ENCODE data around the gene NFIA.

NFIA gene

DNA sequence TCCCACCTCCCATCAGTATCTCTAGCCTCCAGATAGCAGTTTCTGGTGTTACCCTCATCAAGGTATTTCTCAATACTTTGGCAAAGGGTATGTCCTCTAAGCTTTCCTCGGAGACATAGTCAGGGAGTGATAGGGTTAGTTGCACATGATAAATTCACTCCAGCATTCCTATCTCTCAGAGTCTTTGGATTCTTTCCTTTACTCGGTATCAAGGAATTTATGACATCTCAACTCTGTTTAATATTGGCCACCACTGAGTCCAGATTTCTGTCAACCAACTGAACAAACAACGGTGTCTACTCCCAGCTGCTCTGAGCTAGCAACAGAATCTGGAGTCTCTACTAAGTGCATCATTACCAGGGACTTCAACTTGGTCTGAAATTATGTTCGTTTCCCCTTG, 409.1 kb downstream of the NFIA start:
- Mint-ChIP-seq H3K4me3 (no peak overlapping the region), H3K27ac (no peak overlapping the region), H3K9me3 (no peaks in the 10 kb centered on the region), H3K4me1 (ENCODE audit: low read depth in 2 of 2) (no peaks in the 10 kb centered on the region), H3K27me3 (no peaks in the 10 kb centered on the region), H3K36me3 (ENCODE audit: insufficient read depth) (no peaks in the 10 kb centered on the region)
- ATAC-seq (replicated peaks) = no peak
- no peak for DNase-seq

DNA sequence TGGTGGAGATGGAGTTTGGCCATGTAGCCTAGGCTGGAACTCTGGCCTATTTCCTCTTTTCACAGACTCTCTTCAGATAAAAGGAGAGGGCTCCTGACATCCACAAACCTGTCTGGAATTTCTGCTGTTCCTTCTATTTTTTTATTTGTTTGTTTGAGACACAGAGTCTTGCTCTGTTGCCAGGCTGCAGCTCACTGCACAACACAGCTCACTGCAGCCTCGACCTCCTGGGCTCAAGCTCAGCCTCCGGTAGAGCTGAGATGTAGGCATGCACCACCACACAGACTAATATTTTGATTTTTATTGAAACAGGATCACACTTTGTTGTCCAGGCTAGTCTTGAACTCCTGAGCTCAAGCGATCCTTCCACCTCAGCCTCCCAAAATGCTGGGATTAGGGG, 411.6 kb downstream of the NFIA start:
- Mint-ChIP-seq H3K36me3 (ENCODE audit: insufficient read depth) (no peaks in the 10 kb centered on the region), H3K27me3 (no peaks in the 10 kb centered on the region), H3K27ac (no peak overlapping the region), H3K4me3 (no peak overlapping the region), H3K4me1 (ENCODE audit: low read depth in 2 of 2) (no peaks in the 10 kb centered on the region), H3K9me3 (no peaks in the 10 kb centered on the region)
- no peak for DNase-seq
- no peak for ATAC-seq (replicated peaks)

DNA sequence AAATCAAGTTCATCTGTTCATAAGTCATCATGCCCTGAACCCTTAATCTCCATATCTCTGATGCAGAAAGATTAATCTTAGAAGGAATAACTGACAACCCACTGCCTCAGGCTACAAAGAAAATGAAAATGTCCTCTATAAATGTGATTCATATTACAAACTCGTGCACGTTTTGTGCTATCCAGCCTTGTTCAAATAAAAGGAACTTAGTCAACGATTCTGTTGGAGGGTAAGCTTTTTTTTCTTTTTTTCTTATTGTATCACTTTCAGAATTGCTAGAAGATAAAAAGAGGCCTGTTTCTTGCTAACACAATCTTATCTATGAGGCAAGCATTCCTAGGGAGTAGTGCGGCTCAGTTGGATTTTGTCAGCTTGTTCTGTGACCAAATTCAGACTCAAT, 414.1 kb downstream of the NFIA start:
- ATAC-seq (replicated peaks) = no peak

DNA sequence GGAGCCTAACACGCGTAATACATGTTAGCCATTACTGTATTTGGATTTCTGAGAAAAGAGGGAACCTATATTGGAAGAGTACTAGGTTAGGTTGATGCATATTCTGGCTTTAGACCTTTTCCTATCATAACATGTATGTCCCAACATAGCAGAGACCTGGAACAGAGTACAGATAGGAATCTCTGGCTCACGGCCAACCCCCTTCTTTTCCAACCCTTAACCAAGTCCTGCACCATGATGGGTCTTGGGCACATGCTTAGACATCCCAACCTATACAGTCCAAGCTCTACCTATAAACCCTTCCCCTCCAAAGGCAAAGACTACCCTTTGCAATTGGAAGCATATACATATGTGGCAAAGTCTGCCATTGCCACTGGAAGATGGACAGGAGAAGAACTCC, 414.7 kb downstream of the NFIA start:
- Mint-ChIP-seq H3K4me3 (no peak overlapping the region), H3K9me3 (no peaks in the 10 kb centered on the region), H3K27ac (no peak overlapping the region), H3K4me1 (ENCODE audit: low read depth in 2 of 2) (no peaks in the 10 kb centered on the region), H3K36me3 (ENCODE audit: insufficient read depth) (no peaks in the 10 kb centered on the region), H3K27me3 (peaks cover 0 to 10% of the 10 kb centered on the region in 2 donors)
- DNase-seq (no peak), ATAC-seq (replicated peaks) (no peak)

More for the DNA sequence above, 414.1 kb downstream of the NFIA start:
- no peak for DNase-seq
- H3K36me3 Mint-ChIP-seq (ENCODE audit: insufficient read depth) = no peaks in the 10 kb centered on the region
- no peak overlapping the region for H3K4me3 Mint-ChIP-seq
- H3K9me3 Mint-ChIP-seq = no peaks in the 10 kb centered on the region
- no peaks in the 10 kb centered on the region for H3K4me1 Mint-ChIP-seq (ENCODE audit: low read depth in 2 of 2)
- no peak overlapping the region for H3K27ac Mint-ChIP-seq
- peaks cover 0 to 5% of the 10 kb centered on the region in 2 donors for H3K27me3 Mint-ChIP-seq

DNA sequence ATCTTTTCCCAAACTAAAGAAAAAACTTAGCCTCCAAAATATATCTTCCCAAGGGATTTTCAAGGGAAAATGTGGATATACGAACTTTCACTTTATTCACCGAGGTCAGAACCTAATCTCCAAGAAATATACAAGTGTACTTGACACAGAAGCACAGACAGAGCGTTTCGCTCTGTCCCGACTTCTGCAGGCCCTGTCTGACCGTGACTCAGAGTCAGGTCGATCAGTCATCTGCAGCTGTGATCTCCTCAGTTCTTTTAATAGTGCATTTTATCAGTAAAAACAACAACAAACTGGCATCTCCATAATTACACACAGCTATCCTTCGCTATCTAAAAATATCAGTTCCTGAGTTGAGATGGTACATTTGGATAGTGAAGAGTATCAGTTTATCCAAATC, 416.0 kb downstream of the NFIA start:
- H3K27me3 Mint-ChIP-seq = peaks cover 0 to 15% of the 10 kb centered on the region in 2 donors
- H3K9me3 Mint-ChIP-seq = no peaks in the 10 kb centered on the region
- DNase-seq = no peak
- ATAC-seq (replicated peaks) = no peak
- H3K4me3 Mint-ChIP-seq = no peak overlapping the region
- no peaks in the 10 kb centered on the region for H3K4me1 Mint-ChIP-seq (ENCODE audit: low read depth in 2 of 2)
- H3K27ac Mint-ChIP-seq = no peak overlapping the region
- no peaks in the 10 kb centered on the region for H3K36me3 Mint-ChIP-seq (ENCODE audit: insufficient read depth)

DNA sequence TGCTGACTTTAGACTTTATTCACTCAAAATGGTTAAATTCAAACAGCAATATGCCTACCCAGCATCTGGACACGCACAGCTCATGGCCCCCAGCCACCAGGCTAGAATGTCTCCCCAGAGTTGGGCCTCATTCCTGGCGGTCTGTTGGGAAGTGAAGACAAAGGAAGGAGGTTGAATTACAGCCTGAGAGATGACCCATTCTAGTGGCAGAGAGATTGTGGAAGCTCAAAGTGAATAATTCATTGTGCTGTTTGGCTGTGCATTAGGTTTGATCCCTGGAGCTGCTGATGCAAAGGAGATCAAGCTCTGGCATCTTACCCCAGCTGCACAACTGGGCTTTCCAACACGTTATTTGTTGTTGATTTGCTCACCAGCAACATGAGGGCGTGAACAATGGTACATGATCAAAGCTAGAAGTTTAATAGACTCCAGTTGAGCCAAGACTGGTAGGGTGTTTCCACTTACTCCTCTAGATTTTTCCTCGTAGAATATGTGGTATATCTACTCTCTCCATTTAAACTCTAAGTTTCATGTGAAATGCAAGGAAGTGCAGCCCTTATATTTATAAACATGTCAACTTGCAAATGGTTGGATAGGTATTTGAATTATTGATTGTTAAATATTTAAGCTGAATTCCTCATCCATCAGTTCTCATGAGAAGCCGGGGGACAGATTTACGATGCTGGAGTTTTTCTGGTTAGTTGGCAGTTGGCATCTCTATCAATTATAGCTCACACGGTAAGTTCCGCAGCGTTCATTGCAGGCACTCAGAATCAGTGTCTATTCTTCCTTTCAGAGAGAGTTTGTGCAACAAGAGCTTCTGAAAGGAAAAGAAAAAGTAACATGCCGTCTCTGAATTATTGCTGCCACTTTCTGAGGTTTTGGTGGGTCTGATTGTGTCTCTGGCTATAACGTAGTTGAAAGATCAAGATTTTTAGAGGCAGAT, 419.9 kb downstream of the NFIA start:
- H3K27me3 Mint-ChIP-seq = peaks cover 8 to 37% of the 10 kb centered on the region in 2 donors
- H3K27ac Mint-ChIP-seq = no peak overlapping the region
- ATAC-seq (replicated peaks) (no peak), DNase-seq (no peak)
- H3K4me1 Mint-ChIP-seq (ENCODE audit: low read depth in 2 of 2) = no peaks in the 10 kb centered on the region
- no peaks in the 10 kb centered on the region for H3K36me3 Mint-ChIP-seq (ENCODE audit: insufficient read depth)
- no peak overlapping the region for H3K4me3 Mint-ChIP-seq
- no peaks in the 10 kb centered on the region for H3K9me3 Mint-ChIP-seq

DNA sequence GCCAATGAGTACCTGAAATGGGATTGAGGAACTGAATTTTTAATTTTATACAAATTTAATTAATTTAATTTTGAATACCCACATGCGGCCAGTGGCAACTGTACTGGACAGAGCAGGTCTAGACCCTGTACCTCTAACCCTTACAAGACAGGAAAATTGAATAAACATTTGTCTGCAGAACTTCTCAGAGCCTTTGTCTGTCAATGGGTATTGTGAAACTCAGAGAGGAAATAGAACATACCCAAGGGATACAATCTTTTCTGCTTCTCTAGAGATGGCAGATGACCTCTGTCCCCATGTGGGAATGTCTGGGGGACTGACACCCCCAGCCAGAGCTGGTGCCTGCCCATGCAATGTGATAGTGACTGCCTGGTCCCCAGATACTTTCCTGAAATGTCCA, 421.9 kb downstream of the NFIA start:
- Mint-ChIP-seq H3K27me3 (peaks cover 8 to 42% of the 10 kb centered on the region in 2 donors), H3K36me3 (ENCODE audit: insufficient read depth) (no peaks in the 10 kb centered on the region), H3K4me3 (no peak overlapping the region), H3K27ac (no peak overlapping the region), H3K4me1 (ENCODE audit: low read depth in 2 of 2) (no peaks in the 10 kb centered on the region), H3K9me3 (no peaks in the 10 kb centered on the region)
- DNase-seq = no peak
- ATAC-seq (replicated peaks) = no peak

DNA sequence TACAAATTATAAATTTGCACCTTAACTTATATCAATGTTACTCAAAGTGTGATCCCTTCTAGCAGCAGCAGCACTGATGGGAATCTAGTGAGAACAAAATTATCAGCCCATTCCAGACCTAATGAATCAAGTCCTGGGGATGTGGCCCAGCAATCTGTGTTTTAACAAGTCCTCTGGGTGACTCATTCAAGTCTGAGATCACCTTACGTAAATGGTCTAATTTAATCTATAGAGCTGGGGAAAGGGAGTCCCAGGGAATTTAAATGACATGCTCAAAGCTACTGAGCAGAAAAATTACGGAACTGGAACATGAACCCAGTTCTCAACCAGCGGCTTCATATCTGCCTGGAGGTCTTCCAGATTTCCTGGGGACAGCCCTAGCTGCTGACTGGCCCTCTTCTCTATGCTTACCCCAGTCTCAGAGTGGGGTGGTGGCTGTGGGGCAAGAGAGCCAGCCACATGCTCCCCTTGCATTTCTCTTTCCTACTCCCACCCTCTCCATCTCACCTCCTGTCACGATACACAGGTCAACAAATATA, 422.6 kb downstream of the NFIA start:
- Mint-ChIP-seq H3K4me1 (ENCODE audit: low read depth in 2 of 2) (no peaks in the 10 kb centered on the region), H3K4me3 (no peak overlapping the region), H3K36me3 (ENCODE audit: insufficient read depth) (no peaks in the 10 kb centered on the region), H3K27me3 (peaks cover 8 to 42% of the 10 kb centered on the region in 2 donors), H3K9me3 (no peaks in the 10 kb centered on the region), H3K27ac (no peak overlapping the region)
- no peak for DNase-seq
- ATAC-seq (replicated peaks) = no peak

DNA sequence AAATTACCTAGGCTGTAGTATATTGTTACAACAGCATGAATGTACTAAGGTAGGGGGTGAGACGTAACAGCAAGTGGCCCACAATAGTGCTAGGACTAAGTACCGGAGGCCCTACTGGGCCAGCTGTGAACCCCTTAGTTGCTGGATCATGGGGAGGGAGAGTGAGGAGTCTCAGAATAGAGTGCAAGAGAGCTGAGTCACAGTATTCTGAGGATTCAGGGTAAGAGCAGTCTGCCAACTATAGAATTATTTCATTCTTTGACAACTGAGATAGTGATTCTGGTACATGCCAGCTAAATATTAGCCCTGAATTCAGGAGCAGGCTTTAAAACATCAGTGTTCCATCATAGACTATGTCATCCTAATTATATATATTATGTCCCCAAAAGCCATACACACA, 423.9 kb downstream of the NFIA start:
- H3K9me3 Mint-ChIP-seq = no peaks in the 10 kb centered on the region
- DNase-seq = no peak
- H3K27ac Mint-ChIP-seq = no peak overlapping the region
- no peak for ATAC-seq (replicated peaks)
- H3K36me3 Mint-ChIP-seq (ENCODE audit: insufficient read depth) = no peaks in the 10 kb centered on the region
- H3K4me3 Mint-ChIP-seq = no peak overlapping the region
- H3K27me3 Mint-ChIP-seq = peaks cover 8 to 40% of the 10 kb centered on the region in 2 donors
- H3K4me1 Mint-ChIP-seq (ENCODE audit: low read depth in 2 of 2) = no peaks in the 10 kb centered on the region

DNA sequence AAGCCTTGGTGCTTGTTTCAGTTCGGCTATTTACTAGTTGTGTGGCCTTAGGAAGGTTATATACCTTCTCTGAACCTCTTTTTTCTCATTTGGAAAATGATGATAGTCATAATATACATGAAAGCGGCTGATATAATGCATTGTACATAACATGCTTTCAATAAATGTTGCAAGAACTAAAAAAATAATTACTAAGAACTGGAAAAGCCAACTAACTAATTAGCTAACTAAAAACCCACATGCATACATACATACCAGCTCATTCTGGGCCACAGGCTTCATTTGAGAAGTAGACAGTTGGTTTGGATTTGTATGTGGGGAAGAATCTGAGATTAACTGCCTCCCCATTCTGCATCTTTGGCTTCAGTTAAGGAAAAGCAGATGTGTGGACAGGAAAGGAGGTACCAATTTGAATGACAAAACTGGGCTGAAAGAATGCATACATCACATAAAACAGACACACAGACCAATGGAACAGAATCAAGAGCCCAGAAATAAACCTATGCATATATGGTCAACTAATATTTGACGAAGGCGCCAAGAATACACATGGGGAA, 424.7 kb downstream of the NFIA start:
- Mint-ChIP-seq H3K27ac (no peak overlapping the region), H3K4me3 (no peak overlapping the region), H3K36me3 (ENCODE audit: insufficient read depth) (no peaks in the 10 kb centered on the region), H3K4me1 (ENCODE audit: low read depth in 2 of 2) (no peaks in the 10 kb centered on the region), H3K27me3 (peaks cover 8 to 40% of the 10 kb centered on the region in 2 donors), H3K9me3 (no peaks in the 10 kb centered on the region)
- no peak for ATAC-seq (replicated peaks)
- no peak for DNase-seq
